ENCODE data around the gene FRAS1.
"Not testable (repeated sequence)": the region's sequence is repeated elsewhere in the genome, so short reads cannot be mapped to it uniquely, and the experiment has no call there.

Gene FRAS1

DNA sequence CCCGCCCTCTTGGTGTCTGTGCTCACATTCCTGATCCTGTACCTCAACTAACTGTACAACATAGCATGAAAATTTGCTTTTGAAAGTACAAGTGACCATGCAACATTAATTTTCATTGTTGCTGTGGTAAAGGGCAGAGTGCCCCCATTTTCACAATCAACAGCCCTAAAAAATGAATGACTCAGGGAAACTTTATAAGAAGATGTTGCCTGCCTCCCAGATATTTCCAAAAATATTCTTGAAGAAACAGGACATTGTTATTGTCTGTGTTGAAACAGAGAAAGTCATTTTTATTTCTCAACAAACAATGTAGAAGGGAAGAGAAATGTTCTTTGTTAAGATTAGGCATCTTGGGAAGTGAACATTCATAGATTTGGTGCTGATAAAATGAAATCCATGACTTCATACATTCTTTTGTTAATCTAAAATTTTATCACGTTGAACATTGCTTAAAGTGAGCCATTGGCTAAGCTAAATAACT, 380.5 kb downstream of the FRAS1 start:
- DNase-seq (ENCODE audit: low read depth in 2 of 2) = no peak

DNA sequence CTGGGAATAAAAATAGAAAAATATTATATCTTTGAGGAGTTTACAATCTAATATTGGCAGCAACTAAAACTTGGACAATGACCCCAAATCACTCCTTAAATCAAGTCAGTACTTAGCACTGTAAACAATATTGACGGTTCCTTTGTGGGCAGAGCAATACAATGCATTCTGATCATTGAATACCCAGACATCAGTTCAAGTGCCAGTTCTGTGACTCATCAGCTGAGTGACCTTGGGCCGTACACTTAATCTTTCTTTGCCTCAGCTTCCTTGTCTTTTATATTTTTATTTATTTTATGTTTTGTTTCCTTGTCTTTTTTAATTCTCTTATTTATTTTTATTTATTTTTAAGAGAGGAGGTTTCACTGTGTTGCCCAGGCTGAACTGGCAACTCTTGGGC, 382.2 kb downstream of the FRAS1 start:
- no peak for DNase-seq (ENCODE audit: low read depth in 2 of 2)

DNA sequence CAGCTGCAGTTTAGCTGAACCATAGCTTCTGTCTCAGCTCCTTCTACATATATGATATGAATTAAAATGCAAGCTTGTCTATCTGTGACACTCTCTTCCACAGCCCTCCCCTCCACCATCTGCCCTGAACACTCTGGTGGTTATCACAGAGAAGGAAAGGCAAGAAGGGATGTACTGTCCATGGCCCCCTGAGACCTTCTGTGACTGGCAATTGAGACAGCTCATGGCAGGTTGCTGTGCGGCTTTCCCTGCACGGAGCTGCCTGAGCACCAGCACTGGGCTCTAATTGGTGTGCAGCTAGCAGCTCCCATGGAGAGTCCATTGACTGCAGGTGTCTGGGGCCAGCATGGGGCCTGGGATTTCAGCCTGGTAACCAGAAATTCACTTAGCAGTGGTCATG, 384.6 kb downstream of the FRAS1 start:
- no peak for DNase-seq (ENCODE audit: low read depth in 2 of 2)

DNA sequence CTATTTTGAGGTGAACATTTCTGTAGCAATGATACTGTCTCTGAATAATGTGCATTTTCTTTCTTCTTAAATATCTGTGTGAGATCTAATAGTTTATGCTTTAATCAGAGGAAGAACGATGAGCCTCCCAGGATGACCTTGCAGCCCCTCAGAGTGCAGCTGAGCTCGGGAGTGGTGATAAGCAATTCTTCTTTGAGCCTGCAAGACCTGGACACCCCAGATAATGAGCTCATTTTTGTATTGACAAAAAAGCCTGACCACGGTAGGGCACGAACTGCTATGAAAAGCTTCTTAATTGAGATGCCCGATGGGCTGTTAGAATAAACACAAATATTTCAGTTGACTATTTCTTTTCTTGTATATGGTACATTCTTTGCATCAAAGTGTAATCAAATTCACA, 389.5 kb downstream of the FRAS1 start:
- no peak for DNase-seq (ENCODE audit: low read depth in 2 of 2)

DNA sequence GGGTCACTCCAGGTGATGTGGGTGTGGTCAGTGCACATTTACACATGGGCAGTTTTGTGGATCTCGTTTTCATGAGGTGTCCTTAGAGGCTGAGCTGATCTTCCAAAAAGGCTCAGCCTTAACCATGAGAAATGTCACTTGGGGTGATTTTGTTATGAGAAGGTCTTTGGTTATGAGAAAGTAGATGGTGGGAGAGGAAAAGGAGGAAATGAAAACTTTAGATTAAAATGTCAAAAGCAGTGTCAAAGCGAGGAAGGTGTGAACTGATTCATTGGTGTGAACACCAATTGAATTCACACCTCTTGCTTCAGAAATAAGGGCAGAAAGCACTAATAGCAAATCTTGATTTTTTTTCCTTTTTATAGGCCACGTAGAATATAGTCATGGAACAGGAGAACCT, 394.3 kb downstream of the FRAS1 start:
- no peak for DNase-seq (ENCODE audit: low read depth in 2 of 2)

DNA sequence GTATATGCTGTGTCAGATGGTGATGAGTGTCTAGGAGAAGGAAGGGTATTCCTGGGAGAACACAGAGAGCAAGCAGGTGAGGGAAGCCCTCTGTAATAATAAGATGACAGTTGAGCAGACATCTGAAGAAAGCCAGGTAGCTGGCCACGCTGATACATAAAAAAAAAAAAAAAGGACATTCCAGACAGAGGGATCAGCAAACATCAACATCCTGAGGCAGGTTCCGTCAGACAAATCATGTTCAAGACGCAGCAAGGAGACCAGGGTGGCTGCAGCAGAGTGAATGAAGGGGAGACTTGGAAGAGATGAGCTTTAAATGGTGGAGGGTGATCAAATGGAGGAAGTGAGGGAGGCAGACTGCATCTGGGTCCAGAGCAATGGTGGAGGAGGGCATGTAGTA, 396.9 kb downstream of the FRAS1 start:
- DNase-seq (ENCODE audit: low read depth in 2 of 2) = no peak

DNA sequence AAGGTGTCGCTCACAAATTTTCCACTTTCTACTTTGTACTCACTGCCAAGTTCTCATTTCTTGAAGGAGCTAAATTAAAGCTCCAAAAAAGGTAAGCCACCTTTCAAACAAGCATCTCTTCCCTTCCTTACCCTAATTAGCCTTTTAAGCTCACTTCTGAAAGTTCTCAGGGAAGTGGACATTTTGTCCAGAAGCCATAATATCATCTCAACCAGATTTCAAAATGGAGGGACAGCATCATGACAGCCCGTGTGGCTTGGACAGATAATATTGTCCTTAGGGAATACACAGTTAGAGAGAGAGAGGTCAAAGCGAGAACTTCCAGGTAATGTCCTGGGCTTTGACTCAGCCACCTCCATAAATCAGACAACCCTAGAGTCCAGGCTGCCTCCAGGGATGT, 400.6 kb downstream of the FRAS1 start:
- DNase-seq (ENCODE audit: low read depth in 2 of 2) = no peak

DNA sequence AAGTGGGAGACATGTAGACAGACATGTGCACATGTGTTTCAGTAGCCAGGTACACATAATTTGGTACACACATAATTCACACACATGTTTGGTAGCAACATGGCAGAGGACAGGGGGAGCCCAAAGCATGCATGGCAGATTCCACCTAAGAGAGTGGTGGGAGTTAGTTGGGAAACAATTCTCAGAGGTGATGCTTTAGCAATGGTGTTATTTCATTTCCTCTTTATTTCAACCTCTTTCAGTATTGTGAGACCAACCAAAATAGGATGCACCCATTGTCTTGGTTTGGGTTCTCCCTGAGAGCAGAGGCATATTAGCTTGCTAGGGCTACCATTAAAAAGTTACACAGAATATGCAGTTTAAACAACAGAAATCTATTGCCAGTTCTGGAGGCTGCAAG, 402.2 kb downstream of the FRAS1 start:
- DNase-seq (ENCODE audit: low read depth in 2 of 2) = no peak

DNA sequence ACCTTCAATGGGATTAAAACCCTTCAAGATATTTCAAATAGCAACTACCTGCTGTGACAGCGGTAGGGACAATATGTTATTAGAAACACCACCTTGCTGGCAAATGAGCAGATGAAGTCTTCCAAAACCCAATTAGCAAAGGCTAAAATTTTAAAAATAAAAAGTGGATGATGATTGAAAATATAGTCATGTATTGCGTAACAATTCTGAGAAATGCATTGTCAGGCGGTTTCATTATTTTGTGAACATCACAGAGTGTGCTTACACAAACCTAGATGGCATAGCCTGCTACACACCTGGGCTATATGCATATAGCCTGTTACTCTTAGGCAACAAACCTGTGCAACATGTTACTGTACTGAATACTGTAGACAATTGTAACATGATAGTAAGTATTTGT, 403.2 kb downstream of the FRAS1 start:
- DNase-seq (ENCODE audit: low read depth in 2 of 2) = no peak

DNA sequence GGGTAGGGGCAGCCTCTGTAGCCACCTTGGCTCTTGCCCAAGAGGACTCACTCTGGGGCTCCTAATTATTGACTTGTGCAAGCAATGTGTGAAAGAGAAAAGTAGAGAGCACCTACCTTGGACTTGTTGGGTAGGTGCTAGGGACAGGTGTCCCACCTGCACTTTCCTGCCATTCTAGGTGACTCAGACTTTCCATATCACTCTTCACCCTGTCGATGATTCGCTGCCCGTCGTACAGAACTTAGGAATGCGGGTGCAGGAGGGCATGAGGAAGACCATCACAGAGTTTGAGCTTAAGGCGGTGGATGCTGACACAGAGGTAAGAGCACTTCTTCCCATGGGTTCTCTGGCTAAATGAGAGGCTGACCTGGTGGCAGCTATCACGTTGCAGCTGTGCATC, 407.1 kb downstream of the FRAS1 start:
- DNase-seq (ENCODE audit: low read depth in 2 of 2) = no peak

DNA sequence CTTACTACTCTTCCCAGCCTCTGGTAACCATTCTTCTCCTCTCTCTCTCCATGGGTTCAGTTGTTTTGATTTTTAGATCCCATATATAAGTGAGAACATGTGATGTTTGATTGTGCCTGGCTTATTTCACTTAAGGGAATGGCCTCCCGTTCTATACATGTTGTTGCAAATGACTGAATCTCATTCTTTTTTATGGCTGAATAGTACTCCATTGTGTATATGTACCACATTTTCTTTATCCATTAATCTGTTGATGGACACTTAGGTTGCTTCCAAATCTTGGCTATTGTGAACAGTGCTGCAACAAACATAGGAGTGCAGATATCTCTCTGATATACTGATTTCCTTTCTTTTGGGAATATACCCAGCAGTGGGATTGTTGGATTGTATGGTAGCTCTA, 410.1 kb downstream of the FRAS1 start:
- not testable (repeated sequence) for DNase-seq (ENCODE audit: low read depth in 2 of 2)

DNA sequence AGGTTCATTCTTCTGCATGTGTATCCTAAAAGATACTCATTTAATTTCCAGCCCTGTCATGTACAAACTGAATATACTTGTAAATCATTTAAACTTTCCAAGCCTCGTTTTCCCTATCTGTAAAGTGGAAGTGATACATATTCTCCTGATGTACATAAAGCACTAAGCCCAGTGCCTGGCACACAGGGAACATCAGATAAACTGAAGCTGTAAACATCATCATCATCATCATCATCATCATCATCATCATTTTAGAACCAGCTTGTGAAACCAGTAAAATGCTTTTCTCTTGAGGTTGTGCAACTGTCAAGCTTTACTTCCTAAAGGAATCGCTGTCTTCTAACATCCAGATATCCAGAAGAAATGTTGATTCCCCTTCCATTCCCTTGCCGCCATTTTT, 411.1 kb downstream of the FRAS1 start:
- DNase-seq (ENCODE audit: low read depth in 2 of 2) = no peak

DNA sequence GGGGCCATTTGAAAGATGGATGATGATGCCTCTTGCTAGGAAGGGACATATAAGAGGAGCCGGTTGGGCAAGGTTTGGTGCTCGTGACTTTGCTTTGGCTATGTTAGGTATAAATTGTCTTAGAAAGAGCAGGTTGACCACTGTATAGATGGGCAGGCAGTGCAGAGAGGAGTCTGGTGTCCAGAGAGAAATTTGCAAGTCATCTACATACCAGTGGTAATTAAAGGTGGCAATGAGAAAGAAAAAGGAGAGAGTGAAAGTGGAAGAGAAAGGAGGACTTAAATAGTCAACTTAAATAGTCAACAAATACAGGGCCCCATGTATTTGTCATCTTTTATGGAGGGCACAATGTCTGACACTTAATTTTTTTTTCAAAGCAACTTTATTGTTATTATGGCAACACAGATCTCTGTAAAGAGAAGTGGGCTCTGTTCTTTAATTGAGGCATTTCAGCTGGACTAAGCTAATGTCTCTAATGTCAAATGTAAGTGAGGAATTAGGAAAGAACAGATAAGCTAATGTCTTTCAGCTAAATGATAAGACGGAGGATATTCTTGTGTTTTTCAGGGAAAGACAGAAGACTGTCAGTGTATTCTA, 419.1 kb downstream of the FRAS1 start:
- DNase-seq (ENCODE audit: low read depth in 2 of 2) = no peak

DNA sequence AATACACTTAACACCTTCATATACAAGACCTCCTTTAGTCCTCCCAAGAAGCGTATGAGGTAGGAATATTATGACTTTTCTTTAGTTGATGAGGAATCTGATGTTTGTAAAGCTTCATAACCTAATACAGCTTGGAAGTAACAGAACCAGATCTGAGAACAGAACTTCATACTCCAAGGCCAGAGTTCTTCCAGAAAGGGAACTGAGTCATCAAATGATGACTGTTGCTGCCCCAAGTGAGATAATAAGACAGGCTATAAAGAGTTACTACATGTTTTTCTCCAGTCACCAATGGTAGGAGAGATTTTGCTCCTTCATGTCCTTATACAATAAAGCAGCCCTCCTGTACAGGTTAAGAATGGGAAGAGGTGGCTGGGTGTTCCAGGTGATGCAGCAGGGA, 420.2 kb downstream of the FRAS1 start:
- no peak for DNase-seq (ENCODE audit: low read depth in 2 of 2)

DNA sequence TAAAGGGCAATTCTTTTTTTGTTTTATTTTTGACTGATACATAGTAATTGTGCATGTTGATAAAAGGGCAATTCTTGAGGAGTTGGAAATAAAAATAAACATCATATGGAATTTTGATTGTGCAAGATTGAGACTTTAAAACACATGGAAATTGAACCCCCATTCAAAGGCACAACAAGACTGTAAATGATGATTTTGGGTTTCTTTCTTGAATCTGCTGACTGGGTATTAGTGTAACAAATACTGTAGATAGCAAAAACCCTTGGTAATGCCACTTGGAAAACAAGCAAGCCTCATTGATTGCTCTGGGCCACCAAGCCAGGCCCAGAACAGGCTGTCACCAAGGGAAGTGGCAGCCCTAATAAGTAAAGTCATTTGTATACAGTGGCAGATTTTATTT, 421.4 kb downstream of the FRAS1 start:
- DNase-seq (ENCODE audit: low read depth in 2 of 2) = no peak

DNA sequence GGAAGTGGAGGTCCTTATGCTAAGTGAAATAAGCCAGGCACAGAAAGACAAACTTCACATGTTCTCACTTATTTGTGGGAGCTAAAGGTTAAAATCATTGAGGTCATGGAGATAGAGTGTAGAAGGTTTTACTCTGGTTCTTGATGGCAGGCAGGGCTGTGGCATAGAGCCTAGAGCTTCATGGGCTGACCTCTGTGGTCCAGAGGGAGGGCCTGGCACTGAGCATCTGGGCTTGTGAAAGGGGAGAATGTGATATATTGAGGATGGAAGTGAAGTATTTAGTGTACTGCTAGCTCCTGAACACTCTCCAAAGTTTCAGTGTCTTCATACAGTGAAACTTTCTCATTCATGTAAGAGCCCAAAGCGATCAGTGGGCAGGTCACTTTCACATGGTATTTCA, 423.2 kb downstream of the FRAS1 start:
- DNase-seq (ENCODE audit: low read depth in 2 of 2) = no peak

DNA sequence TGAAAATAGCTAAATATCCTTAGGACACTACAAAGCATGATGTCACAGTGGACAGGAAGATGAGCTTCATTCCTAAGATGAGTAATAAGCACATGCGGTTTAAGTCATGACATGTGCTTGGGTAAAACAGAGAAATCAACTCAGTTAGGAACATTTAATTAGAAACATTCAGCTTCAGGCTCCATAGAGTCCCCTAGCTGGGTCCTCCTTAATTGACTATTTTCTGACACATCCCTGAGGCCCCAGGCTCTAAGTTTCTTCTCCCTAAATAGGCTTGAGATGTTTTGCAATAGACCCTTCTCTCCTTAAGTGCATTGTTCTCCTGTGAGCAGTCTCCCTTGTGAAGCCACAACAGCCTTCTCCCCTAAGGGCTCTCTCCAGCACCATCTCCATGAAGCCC, 424.1 kb downstream of the FRAS1 start:
- DNase-seq (ENCODE audit: low read depth in 2 of 2) = no peak

DNA sequence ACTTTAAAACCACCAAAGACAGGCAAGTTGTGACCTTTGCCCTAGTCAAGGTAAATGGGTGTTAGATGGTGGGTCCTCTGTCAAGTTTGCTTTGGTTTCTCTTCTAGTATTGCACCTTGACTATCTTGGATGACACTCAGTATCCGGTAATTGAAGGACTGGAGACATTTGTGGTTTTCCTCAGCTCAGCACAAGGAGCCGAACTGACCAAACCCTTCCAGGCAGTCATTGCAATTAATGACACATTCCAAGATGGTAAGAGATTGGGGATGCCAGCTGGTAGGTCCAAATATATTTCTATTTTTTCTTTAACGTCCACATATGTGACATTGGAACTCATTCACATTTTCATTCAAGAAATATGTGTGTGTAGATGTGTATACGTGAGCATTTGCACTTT, 425.2 kb downstream of the FRAS1 start:
- DNase-seq (ENCODE audit: low read depth in 2 of 2) = no peak

DNA sequence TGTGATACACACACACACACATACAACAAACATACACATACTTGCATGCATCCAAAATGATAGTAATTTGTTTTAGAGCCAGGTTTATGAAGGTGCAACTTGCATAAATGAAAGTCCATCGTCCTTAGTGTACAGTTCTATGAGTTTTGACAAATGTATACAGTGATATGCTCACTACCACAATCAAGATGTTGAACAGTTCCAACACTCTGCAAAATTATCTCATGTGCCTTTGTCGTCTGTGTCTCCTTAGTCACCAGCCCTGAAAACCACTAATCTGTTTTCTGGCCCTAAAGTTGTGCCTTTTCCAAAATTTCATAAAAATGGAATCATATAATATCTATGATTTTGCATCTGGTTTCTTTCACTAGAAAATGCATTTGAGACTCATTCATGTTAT, 426.7 kb downstream of the FRAS1 start:
- DNase-seq (ENCODE audit: low read depth in 2 of 2) = no peak

DNA sequence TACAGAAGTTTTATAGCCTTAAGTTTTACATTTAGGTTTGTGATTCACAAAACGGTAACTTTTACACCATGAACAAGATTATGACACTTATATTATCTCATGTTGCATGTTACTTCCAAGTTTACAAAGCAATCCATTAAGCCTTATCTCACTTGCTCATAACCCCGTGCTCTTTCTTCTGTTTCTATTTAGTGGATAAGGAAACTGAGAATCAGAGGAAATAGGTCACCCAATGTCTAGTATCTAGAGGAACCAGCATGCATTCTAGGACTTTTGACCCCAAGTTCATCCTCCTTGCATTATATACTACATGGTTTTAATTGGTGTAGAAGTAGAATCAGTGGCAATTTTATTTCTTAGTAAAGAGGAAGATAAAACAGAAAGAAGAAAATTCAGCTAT, 427.5 kb downstream of the FRAS1 start:
- no peak for DNase-seq (ENCODE audit: low read depth in 2 of 2)

DNA sequence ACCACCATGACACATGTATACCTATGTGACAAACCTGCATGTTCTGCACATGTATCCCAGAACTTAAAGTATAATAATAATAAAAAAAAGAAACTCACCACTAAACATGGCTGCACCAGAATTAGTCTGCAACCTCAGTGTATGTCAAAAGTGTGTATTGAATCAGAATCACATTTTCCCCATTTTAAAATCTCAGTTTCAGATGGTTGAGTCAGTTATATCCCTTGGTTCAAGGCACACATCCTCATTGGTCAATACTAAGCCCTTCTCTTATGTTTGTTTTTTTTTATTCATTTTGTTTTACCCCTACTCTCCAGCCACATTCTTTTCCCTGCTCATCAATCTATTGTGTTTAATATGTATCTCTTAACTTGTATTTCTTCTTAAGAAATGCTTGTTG, 436.6 kb downstream of the FRAS1 start:
- DNase-seq (ENCODE audit: low read depth in 2 of 2) = no peak

DNA sequence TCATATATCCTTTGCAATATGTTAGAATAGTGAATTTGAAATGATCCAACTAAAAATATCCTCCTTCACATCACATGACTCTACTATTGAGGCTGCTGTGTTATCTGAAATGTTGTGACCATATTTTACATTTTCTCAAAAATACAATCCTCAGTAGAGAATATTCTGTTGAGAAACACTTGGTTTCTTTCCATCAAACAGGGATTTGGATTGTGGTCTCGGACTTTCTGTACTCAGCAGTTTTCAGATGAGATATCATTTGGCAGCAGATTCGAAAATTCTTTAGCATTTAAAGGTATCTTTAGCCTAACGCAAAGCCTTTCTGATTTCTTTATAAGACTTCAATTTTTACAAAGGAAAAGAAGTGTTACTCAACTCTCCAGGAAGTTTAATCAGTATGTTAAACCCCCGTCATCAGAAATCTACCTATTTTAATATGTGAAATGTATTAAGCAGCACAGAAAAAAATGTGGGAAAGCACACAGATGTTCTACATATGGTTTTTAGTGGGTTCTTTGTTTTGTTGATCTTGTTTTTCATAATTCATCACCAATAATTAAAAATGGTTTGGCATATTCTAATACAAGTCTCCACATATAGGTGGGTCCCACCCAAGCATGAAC, 439.0 kb downstream of the FRAS1 start:
- no peak for DNase-seq (ENCODE audit: low read depth in 2 of 2)

DNA sequence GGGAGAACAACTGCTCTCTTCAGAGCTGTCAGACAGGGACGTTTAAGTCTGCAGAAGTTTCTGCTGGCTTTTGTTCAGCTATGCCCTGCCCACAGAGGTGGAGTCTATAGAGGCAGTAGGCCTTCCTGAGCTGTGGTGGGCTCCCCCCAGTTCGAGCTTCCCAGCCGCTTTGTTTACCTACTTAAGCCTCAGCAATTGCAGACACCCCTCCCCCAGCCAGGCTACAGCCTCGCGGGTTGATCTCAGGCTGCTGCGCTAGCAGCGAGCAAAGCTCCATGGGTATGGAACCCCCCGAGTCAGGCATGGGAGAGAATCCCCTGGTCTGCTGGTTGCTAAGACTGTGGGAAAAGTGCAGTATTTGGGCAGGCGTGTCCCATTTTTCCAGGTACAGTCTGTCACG, 449.1 kb downstream of the FRAS1 start:
- not testable (repeated sequence) for DNase-seq (ENCODE audit: low read depth in 2 of 2)

DNA sequence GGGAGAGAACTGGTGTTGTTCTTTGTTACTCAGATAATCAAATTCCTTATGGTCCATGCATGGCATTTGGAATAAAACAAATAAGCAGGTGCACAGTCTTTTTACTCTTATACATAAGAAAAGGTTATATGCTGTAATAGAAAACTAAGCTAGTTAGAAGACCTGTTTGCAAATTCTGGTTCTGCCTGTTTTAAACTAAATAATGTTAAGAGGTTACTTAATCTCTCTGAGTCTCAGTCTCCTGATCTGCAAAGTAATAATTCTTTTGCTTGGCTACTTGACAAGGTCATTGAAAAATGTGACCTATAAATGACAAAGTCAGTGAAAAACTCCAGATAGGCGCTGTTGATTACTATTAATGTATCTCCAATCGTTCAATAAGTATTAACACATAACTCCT, 451.9 kb downstream of the FRAS1 start:
- DNase-seq (ENCODE audit: low read depth in 2 of 2) = no peak
